T-helper 17 cell (primary cell): Measurements from ENCODE around the gene CREB3. TPM values are rescaled to one million over a fixed set of nuclear protein-coding genes. Genes with fewer than 3 reads are reported as not detected.

Experiments used
- ATAC-seq: fragments of 150-1000 bp; cut with Tn5 transposase; 2 replicates; pipeline ENCODE4 v1.10.0; 2021; ENCODE audit warnings: mild to moderate bottlenecking, moderate library complexity
- DNase-seq, 3 donors: peaks; one replicate each; pipeline versions ENCODE4 v3.0.0 to v3.0.0-alpha.2; 2020 to 2021
- H3K9me3 ChIP-seq: one replicate; pipeline ENCODE4 v1.7.0; 2013; ENCODE audit warnings: low read length, mild to moderate bottlenecking; ENCODE audit not compliant: control insufficient read depth, poor library complexity, severe bottlenecking
- H3K27ac Mint-ChIP-seq: one replicate; pipeline ENCODE4 v1.8.0; 2022; ENCODE audit warnings: mild to moderate bottlenecking, moderate library complexity, mixed read lengths
- H3K27me3 Mint-ChIP-seq: one replicate; pipeline ENCODE4 v1.8.0; 2022; ENCODE audit warnings: mixed read lengths
- H3K36me3 Mint-ChIP-seq: one replicate; pipeline ENCODE4 v1.8.0; 2022; ENCODE audit warnings: low read depth, mixed read lengths
- H3K4me1 Mint-ChIP-seq: one replicate; pipeline ENCODE4 v1.8.0; 2022; ENCODE audit warnings: mild to moderate bottlenecking, mixed read lengths
- H3K4me3 Mint-ChIP-seq: one replicate; pipeline ENCODE4 v1.8.0; 2022; ENCODE audit warnings: mild to moderate bottlenecking, moderate library complexity, mixed read lengths
- total RNA-seq, 4 donors: library from RNA in 2 of 4; stranded (reverse) in 2 of 4; gene quantifications; one replicate each; pipeline ENCODE4 v1.2.3 and lab custom pipeline; 2022 to 2026

CREB3 gene
- total RNA-seq, 2 donors from 2014 or later = 16.0 to 16.5 TPM

- peak; percentile 22 for ATAC-seq
- DNase-seq = no peak
Measured at GRCh38 chr9:35691334-35691650, 41.2 kb upstream of the CREB3 start.

GRCh38 chr9:35691757-35692301 is 40.6 kb upstream of the CREB3 start:
- Mint-ChIP-seq H3K36me3 (no peaks in the 10 kb centered on the region), H3K4me1 (peaks cover 25% of the 10 kb centered on the region), H3K4me3 (peak overlapping the region; percentile 90), H3K27ac (peak overlapping the region; percentile 81), H3K27me3 (no peaks in the 10 kb centered on the region)
- DNase-seq (no peak), ATAC-seq (no peak)
- no peaks in the 10 kb centered on the region for H3K9me3 ChIP-seq

More at GRCh38 chr9:35691334-35691650, 41.2 kb upstream of the CREB3 start:
- H3K9me3 ChIP-seq = no peaks in the 10 kb centered on the region
- Mint-ChIP-seq H3K27me3 (no peaks in the 10 kb centered on the region), H3K4me1 (peaks cover 19% of the 10 kb centered on the region), H3K4me3 (peak overlapping the region; percentile 90), H3K36me3 (no peaks in the 10 kb centered on the region), H3K27ac (peak overlapping the region; percentile 81)

GRCh38 chr9:35695943-35696401 is 36.5 kb upstream of the CREB3 start:
- Mint-ChIP-seq H3K27ac (no peak overlapping the region), H3K4me3 (no peak overlapping the region), H3K4me1 (peaks cover 19% of the 10 kb centered on the region), H3K27me3 (no peaks in the 10 kb centered on the region), H3K36me3 (peaks cover 4% of the 10 kb centered on the region)
- DNase-seq (no peak), ATAC-seq (peak; percentile 9)
- no peaks in the 10 kb centered on the region for H3K9me3 ChIP-seq

- Mint-ChIP-seq H3K4me1 (peaks cover 14% of the 10 kb centered on the region), H3K4me3 (no peak overlapping the region), H3K36me3 (peaks cover 4% of the 10 kb centered on the region), H3K27ac (peak overlapping the region; percentile 62), H3K27me3 (no peaks in the 10 kb centered on the region)
- peak; percentile 32 to 55 (median 34) for DNase-seq
- ATAC-seq = peak; percentile 91
- H3K9me3 ChIP-seq = no peaks in the 10 kb centered on the region
Measured at GRCh38 chr9:35696520-35697215, 35.8 kb upstream of the CREB3 start.

- DNase-seq = no peak
- Mint-ChIP-seq H3K4me3 (no peak overlapping the region), H3K27me3 (no peaks in the 10 kb centered on the region), H3K4me1 (peaks cover 10% of the 10 kb centered on the region), H3K36me3 (peaks cover 4% of the 10 kb centered on the region), H3K27ac (peak overlapping the region; percentile 62)
- no peak for ATAC-seq
- no peaks in the 10 kb centered on the region for H3K9me3 ChIP-seq
Measured at GRCh38 chr9:35697486-35697885, 35.0 kb upstream of the CREB3 start.

GRCh38 chr9:35698231-35698630 is 34.2 kb upstream of the CREB3 start:
- H3K27me3 Mint-ChIP-seq = no peaks in the 10 kb centered on the region
- peaks cover 10% of the 10 kb centered on the region for H3K4me1 Mint-ChIP-seq
- ATAC-seq (no peak), DNase-seq (no peak)
- peaks cover 9% of the 10 kb centered on the region for H3K36me3 Mint-ChIP-seq
- no peaks in the 10 kb centered on the region for H3K9me3 ChIP-seq
- H3K27ac Mint-ChIP-seq = peak overlapping the region; percentile 62
- H3K4me3 Mint-ChIP-seq = no peak overlapping the region

GRCh38 chr9:35700031-35700430 is 32.4 kb upstream of the CREB3 start:
- Mint-ChIP-seq H3K36me3 (peaks cover 9% of the 10 kb centered on the region), H3K27ac (no peak overlapping the region), H3K27me3 (no peaks in the 10 kb centered on the region), H3K4me1 (peaks cover 13% of the 10 kb centered on the region), H3K4me3 (no peak overlapping the region)
- no peaks in the 10 kb centered on the region for H3K9me3 ChIP-seq
- ATAC-seq (no peak), DNase-seq (no peak)

- Mint-ChIP-seq H3K4me3 (no peak overlapping the region), H3K36me3 (peaks cover 9% of the 10 kb centered on the region), H3K27me3 (no peaks in the 10 kb centered on the region), H3K4me1 (peaks cover 13% of the 10 kb centered on the region), H3K27ac (no peak overlapping the region)
- H3K9me3 ChIP-seq = no peaks in the 10 kb centered on the region
- DNase-seq = no peak
- ATAC-seq = no peak
Measured at GRCh38 chr9:35700942-35701341, 31.5 kb upstream of the CREB3 start.

- H3K4me3 Mint-ChIP-seq = no peak overlapping the region
- DNase-seq = no peak
- H3K27ac Mint-ChIP-seq = no peak overlapping the region
- H3K9me3 ChIP-seq = no peaks in the 10 kb centered on the region
- H3K27me3 Mint-ChIP-seq = no peaks in the 10 kb centered on the region
- no peak for ATAC-seq
- H3K36me3 Mint-ChIP-seq = peaks cover 13% of the 10 kb centered on the region
- peaks cover 6% of the 10 kb centered on the region for H3K4me1 Mint-ChIP-seq
Measured at GRCh38 chr9:35702696-35703095, 29.8 kb upstream of the CREB3 start.

- H3K9me3 ChIP-seq = no peaks in the 10 kb centered on the region
- DNase-seq = no peak
- no peak overlapping the region for H3K4me3 Mint-ChIP-seq
- H3K27ac Mint-ChIP-seq = no peak overlapping the region
- peaks cover 10% of the 10 kb centered on the region for H3K4me1 Mint-ChIP-seq
- H3K36me3 Mint-ChIP-seq = peaks cover 14% of the 10 kb centered on the region
- no peak for ATAC-seq
- H3K27me3 Mint-ChIP-seq = no peaks in the 10 kb centered on the region
Measured at GRCh38 chr9:35703906-35704672, 28.4 kb upstream of the CREB3 start.

- H3K27ac Mint-ChIP-seq = peak overlapping the region; percentile 24
- no peak for ATAC-seq
- peaks cover 14% of the 10 kb centered on the region for H3K36me3 Mint-ChIP-seq
- no peaks in the 10 kb centered on the region for H3K9me3 ChIP-seq
- H3K27me3 Mint-ChIP-seq = no peaks in the 10 kb centered on the region
- H3K4me1 Mint-ChIP-seq = peaks cover 10% of the 10 kb centered on the region
- no peak overlapping the region for H3K4me3 Mint-ChIP-seq
- DNase-seq = no peak
Measured at GRCh38 chr9:35705372-35705771, 27.1 kb upstream of the CREB3 start.

GRCh38 chr9:35705836-35706430 is 26.5 kb upstream of the CREB3 start:
- H3K4me3 Mint-ChIP-seq = no peak overlapping the region
- H3K27ac Mint-ChIP-seq = peak overlapping the region; percentile 24
- no peaks in the 10 kb centered on the region for H3K9me3 ChIP-seq
- ATAC-seq (no peak), DNase-seq (no peak)
- H3K4me1 Mint-ChIP-seq = peaks cover 10% of the 10 kb centered on the region
- H3K27me3 Mint-ChIP-seq = no peaks in the 10 kb centered on the region
- peaks cover 14% of the 10 kb centered on the region for H3K36me3 Mint-ChIP-seq

- DNase-seq (no peak), ATAC-seq (no peak)
- Mint-ChIP-seq H3K27ac (peak overlapping the region; percentile 77), H3K4me3 (no peak overlapping the region), H3K4me1 (peaks cover 12% of the 10 kb centered on the region), H3K27me3 (no peaks in the 10 kb centered on the region), H3K36me3 (peaks cover 14% of the 10 kb centered on the region)
- no peaks in the 10 kb centered on the region for H3K9me3 ChIP-seq
Measured at GRCh38 chr9:35706951-35707350, 25.5 kb upstream of the CREB3 start.
